ENCODE results near the gene LCE3A. TPM values are rescaled to one million over a fixed set of nuclear protein-coding genes. Genes with fewer than 3 reads are reported as not detected.

LCE3A gene
- total RNA-seq, 4 donors from 2014 or later: not detected

DNA sequence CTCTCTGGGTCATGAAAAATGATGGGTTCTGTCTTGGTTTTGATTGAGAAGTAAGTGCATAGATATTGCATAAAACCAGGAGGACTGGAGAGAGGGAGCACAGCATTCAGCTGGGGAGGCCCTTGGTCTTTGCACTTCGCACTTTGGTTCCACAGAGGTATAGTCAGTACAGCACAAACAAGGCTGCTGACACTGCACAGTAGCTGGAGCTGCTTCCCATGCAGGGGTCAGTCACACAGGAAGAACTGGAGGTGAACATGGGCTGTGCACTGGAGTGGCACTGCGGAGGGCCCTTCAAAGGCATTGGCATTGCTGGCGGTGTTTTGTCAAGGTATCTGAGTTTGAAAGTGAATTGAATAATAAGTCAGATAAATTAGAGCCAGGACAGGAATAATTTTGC lies 35.7 kb upstream of the LCE3A start:
- WGBS, 2 donors (ENCODE audit: low coverage in 1 of 2): 75 to 95% methylated on average over 2 to 3 of the region's 3 CpGs
- Histone ChIP-seq H3K36me3 (no peaks in the 10 kb centered on the region), H3K27me3 (no peaks in the 10 kb centered on the region), H3K9me3 (no peaks in the 10 kb centered on the region), H3K27ac (no peak overlapping the region), H3K4me1 (no peaks in the 10 kb centered on the region), H3K4me3 (no peak overlapping the region)
- no peak for DNase-seq
- TF ChIP-seq POLR2AphosphoS5 (IDR thresholded peaks at IDR 0.05) (no peak), POLR2A (IDR thresholded peaks at IDR 0.05) (no peak), EP300 (IDR thresholded peaks at IDR 0.05; ENCODE audit: low read depth) (no peak)
- TF ChIP-seq, protein P1, sequence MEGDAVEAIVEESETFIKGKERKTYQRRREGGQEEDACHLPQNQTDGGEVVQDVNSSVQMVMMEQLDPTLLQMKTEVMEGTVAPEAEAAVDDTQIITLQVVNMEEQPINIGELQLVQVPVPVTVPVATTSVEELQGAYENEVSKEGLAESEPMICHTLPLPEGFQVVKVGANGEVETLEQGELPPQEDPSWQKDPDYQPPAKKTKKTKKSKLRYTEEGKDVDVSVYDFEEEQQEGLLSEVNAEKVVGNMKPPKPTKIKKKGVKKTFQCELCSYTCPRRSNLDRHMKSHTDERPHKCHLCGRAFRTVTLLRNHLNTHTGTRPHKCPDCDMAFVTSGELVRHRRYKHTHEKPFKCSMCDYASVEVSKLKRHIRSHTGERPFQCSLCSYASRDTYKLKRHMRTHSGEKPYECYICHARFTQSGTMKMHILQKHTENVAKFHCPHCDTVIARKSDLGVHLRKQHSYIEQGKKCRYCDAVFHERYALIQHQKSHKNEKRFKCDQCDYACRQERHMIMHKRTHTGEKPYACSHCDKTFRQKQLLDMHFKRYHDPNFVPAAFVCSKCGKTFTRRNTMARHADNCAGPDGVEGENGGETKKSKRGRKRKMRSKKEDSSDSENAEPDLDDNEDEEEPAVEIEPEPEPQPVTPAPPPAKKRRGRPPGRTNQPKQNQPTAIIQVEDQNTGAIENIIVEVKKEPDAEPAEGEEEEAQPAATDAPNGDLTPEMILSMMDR (IDR thresholded peaks at IDR 0.05): no peak
- intact Hi-C loops (cut with DNase I; ENCODE audit: low total_unique reads): loop anchor here (10.0 kb wide), 1 partner anchor 566 kb away; no protein-coding TSS in a partner anchor
- in situ Hi-C loops (cut with MboI; ENCODE audit: low pct_ligation_motif_present in 1 of 4, low pct_unique_long_range_greater_than_20kb in 1 of 4, low sequenced_read_pairs in 3 of 4): no loop called here

DNA sequence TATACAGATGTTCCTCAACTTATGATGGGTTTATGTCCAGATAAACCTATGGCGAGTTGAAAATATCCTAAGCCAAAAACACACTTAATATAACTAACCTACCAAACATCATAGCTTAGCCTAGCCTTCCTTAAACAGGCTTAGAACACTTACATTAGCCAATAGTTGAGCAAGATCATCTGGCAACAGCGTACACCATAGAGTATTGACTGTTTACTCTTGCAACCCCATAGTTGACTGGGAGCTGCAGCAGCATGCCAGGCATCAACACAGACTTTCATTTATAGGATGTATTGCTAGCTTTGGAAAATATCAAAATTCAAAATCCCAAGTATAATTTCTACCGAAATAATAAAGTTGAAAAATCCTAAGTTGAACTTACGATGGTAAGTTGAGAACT lies 34.8 kb upstream of the LCE3A start:
- no peaks in the 10 kb centered on the region for H3K9me3 ChIP-seq
- whole genome bisulfite sequencing, 2 donors (ENCODE audit: low coverage in 1 of 2): 76 to 90% methylated on average over 2 to 4 of the region's 4 CpGs
- no peaks in the 10 kb centered on the region for H3K36me3 ChIP-seq
- H3K4me1 ChIP-seq: no peaks in the 10 kb centered on the region
- no peak for TF ChIP-seq POLR2AphosphoS5 (IDR thresholded peaks at IDR 0.05)
- no peak for TF ChIP-seq POLR2A (IDR thresholded peaks at IDR 0.05)
- TF ChIP-seq, protein P1 (IDR thresholded peaks at IDR 0.05): no peak
- TF ChIP-seq EP300 (IDR thresholded peaks at IDR 0.05; ENCODE audit: low read depth): no peak
- intact Hi-C loops (cut with DNase I; ENCODE audit: low total_unique reads): loop anchor here (10.0 kb wide), 1 partner anchor 567 kb away; no protein-coding TSS in a partner anchor
- no peak for DNase-seq
- no peak overlapping the region for H3K4me3 ChIP-seq
- in situ Hi-C loops (cut with MboI; ENCODE audit: low pct_ligation_motif_present in 1 of 4, low pct_unique_long_range_greater_than_20kb in 1 of 4, low sequenced_read_pairs in 3 of 4): no loop called here
- H3K27ac ChIP-seq: no peak overlapping the region
- H3K27me3 ChIP-seq: no peaks in the 10 kb centered on the region

- no peaks in the 10 kb centered on the region for H3K4me1 ChIP-seq
- H3K36me3 ChIP-seq: no peaks in the 10 kb centered on the region
- no peaks in the 10 kb centered on the region for H3K27me3 ChIP-seq
- DNase-seq: no peak
- in situ Hi-C loops (cut with MboI; ENCODE audit: low pct_ligation_motif_present in 1 of 4, low pct_unique_long_range_greater_than_20kb in 1 of 4, low sequenced_read_pairs in 3 of 4): no loop called here
- no peak overlapping the region for H3K4me3 ChIP-seq
- 53% methylated on average over 2 of the region's 2 CpGs; no CpG with 5 or more reads in 1 of the 2 donors for WGBS, 2 donors (ENCODE audit: low coverage in 1 of 2)
- no peaks in the 10 kb centered on the region for H3K9me3 ChIP-seq
- TF ChIP-seq EP300 (IDR thresholded peaks at IDR 0.05; ENCODE audit: low read depth) (no peak), POLR2A (IDR thresholded peaks at IDR 0.05) (no peak), POLR2AphosphoS5 (IDR thresholded peaks at IDR 0.05) (no peak)
- TF ChIP-seq, protein P1 (IDR thresholded peaks at IDR 0.05): no peak
- intact Hi-C loops (cut with DNase I; ENCODE audit: low total_unique reads): loop anchor here (10.0 kb wide), 1 partner anchor 568 kb away; no protein-coding TSS in a partner anchor
- no peak overlapping the region for H3K27ac ChIP-seq
Observed at GRCh38 chr1:152656459-152656858, 33.6 kb upstream of the LCE3A start.

GRCh38 chr1:152654110-152654509 lies 31.2 kb upstream of the LCE3A start:
- no peak overlapping the region for H3K4me3 ChIP-seq
- in situ Hi-C loops (cut with MboI; ENCODE audit: low pct_ligation_motif_present in 1 of 4, low pct_unique_long_range_greater_than_20kb in 1 of 4, low sequenced_read_pairs in 3 of 4): no loop called here

More at GRCh38 chr1:152654110-152654509, 31.2 kb upstream of the LCE3A start:
- Histone ChIP-seq H3K36me3 (no peaks in the 10 kb centered on the region), H3K9me3 (no peaks in the 10 kb centered on the region), H3K4me1 (no peaks in the 10 kb centered on the region), H3K27me3 (no peaks in the 10 kb centered on the region), H3K27ac (no peak overlapping the region)
- WGBS, 2 donors (ENCODE audit: low coverage in 1 of 2): 28 to 33% methylated on average over 9 to 10 of the region's 10 CpGs
- intact Hi-C loops (cut with DNase I; ENCODE audit: low total_unique reads): loop anchor here (10.0 kb wide), 1 partner anchor 571 kb away; no protein-coding TSS in a partner anchor
- DNase-seq: peak; percentile 35
- no peak for TF ChIP-seq POLR2AphosphoS5 (IDR thresholded peaks at IDR 0.05)
- TF ChIP-seq, protein P1 (IDR thresholded peaks at IDR 0.05): peak; percentile 36 to 63 (median 53)
